HG03457 (cell line): Measurements from ENCODE around the gene WARS2.

Source experiments
- ATAC-seq: cut with Tn5 transposase; IDR thresholded peaks from one replicate; pipeline ENCODE4 v1.9.1; 2021; ENCODE audit warnings: moderate number of reproducible peaks; ENCODE audit not compliant: unreplicated experiment

The WARS2 gene

DNA sequence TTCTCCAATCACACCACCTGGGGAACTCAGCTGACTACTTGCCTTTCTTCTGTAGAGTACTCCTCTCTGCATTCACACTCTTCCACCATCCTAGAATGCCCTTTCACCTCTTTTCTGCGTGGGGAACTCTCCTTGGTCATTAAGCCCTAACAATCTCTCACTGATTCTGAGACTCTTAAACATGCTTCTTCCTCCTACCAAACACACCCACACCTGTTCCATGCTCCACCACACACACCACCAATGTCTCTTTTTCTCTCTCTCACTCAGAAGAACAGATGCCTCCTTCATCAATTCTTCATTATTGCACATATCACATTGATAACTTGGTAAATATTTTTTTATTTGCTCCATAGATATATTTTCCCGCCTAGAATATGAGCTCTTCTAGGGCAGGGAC lies 53.6 kb downstream of the WARS2 start:
- ATAC-seq: no peak

DNA sequence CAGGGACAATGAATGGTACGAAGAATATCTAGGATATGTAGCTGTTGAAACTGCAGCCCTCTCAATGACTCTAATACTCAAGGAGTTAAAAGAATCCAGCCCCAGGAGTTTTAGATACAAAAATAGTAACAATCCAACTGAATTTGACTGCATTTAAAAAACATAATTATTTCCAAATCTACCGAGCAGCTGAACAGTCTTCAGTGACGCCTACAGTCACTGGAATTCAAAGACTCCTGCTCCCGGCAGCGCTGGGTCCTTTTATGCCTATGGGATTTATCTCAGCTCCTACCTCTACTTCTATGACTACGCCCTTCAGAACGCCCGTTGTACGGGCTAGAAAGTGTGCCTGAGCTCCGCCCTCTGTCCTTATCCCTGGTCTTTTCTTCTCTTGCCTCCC lies 55.7 kb downstream of the WARS2 start:
- ATAC-seq: no peak

DNA sequence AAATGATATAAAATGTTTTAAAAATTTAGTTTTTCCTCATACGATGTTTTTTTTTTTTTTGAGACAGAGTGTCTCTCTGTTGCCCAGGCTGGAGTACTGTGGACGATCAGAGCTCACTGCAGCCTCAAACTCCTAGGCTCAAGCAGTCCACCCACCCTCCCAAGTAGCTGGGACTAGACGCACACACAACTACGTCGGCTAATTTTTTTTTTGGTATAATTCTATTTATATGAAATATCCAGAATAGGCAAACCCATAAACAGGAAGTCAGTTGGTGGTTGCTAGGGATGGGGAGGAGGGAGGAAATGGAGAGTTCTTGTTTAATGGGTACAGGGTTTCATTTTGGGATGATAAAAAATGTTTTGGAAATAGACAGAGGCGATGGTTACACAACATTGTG lies 56.5 kb downstream of the WARS2 start:
- ATAC-seq: no peak

DNA sequence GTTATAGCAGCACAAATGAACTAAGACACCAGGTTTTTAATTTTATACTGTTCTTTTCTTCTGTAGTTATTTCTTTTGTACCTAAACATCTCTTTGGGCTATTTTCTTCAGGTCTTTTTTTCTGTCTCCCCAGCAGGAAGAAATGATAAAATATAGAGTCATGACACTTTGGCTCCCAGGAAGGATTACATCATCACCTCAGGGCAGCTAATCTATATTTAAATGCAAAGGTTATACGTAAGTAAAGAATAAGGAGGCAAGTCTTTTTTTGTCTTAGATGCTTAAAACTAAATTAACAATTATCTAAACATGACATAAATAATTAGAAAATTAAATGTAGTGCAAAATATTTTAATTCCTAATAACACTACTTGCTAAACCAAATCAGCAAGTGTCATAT lies 57.0 kb downstream of the WARS2 start:
- ATAC-seq: no peak

DNA sequence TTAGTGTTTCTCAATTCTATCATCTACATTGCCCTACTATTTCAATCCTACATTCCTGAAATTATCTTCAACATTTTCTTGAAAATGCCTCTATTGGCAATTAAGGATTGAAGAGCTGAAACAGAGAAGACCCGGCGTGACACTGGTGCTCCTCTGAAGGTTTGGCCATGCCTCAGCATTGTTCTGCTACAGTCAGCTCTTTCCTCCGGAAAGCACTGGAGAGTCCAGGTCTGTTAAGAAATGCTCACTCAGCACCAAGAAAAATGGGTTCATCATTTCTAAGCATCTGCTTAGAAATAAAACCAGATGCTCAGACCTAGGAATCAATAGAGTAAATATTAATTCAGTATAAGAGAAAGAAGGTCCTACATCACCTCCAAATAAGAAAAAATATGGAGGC lies 58.8 kb downstream of the WARS2 start:
- ATAC-seq: no peak

DNA sequence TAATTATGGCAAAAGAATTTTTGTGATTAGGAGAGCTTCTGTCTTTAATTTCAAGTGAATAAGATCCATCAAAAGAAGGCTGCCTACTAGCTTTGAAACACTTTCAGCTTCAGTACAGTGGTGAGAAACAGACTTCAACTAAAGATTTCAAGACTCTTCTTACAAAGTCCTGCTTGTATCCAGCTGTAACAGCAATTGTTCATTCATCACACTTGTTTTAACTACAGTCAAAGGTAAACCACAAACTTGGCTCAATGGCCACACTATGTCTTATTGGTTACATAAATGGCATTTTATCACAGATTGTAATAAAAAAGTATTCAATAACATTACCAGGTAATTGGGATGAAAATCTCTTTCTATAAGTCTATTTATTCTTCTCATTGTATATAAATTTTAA lies 59.2 kb downstream of the WARS2 start:
- ATAC-seq: no peak

DNA sequence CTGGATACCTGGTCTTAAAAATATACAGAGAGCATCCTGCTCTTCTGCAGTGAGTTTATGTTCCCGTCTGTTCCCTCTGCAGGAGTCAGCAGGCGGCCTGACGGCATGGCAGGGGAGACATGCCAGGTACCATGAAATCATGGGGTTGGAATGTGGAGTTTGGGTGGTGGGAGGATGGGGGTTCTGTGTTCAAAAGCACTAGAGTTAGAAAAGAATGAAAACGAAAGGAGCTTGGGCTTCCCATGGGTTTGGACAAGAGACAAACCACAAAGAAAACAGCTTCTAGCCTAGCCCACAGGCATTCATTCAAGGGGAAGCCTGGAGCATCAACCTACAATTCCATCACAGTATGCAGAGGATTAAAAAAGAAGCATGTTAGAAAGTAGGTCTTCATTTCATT lies 59.9 kb downstream of the WARS2 start:
- ATAC-seq: no peak

DNA sequence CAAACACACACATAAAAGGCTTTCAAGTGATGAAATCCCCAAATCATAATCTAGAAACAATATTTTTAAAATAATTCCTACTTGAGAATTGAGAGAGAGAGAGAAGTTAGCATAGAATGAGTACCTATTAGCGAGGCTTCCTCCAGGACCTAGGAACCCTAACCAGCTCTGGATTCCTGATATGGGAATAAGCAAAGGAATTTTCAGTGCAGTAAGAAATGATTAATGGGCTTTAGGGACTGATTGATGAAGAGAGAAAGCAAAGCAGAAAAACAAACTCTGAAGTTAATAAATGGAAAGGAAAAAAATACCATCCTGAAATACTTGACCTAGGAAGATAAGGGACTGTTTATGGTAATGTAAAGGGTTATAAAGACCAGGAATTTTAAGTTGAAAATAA lies 60.6 kb downstream of the WARS2 start:
- no peak for ATAC-seq

DNA sequence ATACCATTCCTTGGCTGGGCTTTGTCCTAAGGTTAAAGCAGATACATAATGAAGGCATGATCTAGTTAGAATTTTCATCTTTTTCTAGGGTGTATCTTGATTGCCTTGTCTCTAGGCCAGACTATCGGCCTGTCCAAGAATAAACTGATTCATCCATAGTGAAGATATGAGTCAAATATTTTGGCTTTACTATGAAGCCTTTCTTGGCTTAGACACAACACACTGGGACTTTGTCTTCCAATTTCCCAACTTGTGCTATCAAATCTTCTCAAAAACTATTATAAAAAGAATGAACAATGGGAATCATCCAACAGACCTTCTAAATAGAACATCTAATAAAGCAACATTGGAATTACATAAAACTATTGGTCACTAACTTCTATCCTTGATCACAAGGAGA lies 64.8 kb downstream of the WARS2 start:
- no peak for ATAC-seq

DNA sequence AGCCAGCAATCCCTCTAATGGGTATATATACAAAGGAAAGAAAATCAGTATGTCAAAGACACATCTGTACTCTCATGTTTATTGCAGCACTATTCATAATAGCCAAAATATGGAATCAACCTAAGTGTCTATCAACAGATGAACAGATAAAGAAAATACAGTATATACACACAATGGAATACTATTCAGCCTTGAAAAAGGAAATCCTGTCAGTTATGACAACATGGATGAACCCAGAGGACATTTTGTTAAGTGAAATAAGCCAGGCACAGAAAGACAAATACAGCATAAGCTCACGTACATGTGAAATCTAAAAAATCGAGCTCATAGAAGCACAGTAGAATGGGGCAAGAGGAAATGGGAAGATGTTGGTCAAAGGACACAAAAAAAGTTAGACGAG lies 69.1 kb downstream of the WARS2 start:
- no peak for ATAC-seq

DNA sequence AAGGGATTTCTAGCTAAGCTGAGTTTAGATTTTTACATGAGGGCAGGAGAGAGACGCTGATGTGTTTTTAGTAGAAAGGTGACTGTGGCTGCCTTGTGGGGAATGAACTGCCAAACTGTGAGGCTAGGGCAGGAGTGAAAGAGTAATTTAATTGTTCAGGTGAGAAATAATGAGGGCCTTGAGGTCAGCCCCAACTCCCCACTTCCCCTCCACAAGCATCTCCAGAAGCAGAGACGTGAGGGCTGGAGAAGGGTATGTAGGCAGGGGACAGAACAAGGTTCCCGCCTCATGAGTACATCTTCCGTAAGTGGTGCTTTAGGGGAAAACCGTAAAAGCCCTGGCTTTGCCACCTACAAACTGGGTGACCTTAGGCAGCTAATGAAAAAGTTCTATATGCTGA lies 70.8 kb downstream of the WARS2 start:
- no peak for ATAC-seq

DNA sequence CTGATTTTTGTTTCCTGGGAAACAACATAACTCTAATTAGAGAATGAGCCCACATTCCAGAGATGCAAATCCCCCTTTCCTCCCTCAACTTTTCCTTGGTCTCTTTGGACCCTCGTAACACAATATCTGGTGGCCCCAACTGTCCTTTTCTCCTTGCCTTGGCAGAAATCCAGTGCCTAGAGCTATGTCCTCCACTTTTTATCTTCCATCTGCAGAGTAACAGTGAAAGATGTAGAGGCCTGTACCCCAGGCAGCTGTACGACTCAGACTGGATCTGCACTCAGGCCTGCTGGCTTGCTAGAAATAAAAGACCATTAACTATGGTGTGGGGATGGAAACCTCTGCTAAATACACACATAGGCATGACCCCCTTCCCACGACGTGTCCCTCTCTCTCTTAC lies 72.0 kb downstream of the WARS2 start:
- ATAC-seq: no peak

DNA sequence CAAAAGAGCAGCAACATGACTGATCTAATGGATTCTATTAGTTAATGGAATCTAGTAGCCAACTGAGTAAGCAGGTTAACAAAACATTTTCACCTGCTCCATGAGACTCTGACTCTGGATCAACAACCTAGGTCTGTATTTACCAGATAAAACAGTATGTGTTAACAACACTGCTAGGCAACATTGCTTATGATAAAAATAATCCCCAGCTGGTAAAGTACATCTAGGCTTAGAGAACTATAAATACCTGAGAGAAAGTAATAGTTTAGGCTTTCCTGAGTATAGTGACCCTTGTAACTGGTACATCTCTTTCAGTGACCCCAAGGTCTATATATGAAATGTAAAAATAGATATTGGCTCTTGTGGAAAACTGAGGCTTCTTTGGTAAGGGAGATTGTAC lies 78.8 kb downstream of the WARS2 start:
- no peak for ATAC-seq

DNA sequence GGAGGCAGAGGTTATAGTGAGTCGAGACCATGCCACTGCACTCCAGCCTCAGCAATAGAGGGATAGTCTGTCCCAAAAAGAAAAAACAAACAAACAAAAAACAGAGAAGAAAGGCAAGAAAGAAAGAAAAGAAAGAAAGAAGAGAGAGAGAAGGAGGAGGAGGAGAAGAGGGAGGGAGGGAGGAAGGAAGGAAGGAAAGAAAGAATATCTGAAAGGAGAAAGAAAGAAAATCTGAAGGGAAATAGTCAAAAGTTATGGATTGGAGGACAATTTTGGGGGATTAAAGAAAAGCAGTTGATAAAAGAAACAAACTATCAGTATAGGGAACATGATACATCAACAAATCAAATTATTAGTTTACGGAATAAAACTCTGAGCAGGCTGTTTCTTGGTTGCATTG lies 84.9 kb downstream of the WARS2 start:
- ATAC-seq: no peak

DNA sequence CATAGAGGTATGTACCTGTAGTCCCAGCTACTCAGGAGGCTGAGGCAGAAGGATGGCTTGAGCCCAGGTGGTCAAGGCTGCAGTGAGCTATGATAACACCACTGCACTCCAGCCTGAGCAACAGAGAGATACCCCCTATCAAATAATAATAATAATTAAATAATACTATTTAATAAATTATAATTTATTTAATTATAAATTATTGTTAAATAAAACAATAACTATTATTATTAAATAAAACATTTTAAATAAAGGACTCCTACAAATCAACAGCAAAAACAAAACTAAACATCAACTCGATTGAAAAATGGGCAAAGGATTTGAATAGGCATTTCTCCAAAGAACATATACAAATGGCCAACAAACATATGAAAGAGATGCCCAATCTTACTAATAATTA lies 86.5 kb downstream of the WARS2 start:
- ATAC-seq: no peak

DNA sequence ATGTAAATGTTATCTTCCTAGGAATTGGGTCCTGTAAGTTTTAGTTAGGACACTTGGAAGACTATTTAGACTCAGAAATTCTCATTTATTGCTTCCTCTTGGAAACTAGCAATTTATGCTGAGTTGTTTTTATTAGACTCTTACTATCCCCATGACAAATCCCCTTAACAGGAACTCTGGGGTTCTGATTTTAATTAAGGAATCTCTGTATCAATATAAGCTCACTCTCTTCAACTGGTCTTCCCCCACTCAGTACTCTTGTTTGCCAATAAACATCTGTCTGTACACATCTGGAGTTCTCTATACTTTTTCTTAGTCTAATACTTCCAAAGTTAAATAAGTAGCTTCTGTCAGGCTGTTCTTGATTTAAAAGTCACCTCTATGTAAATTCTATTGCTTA lies 88.2 kb downstream of the WARS2 start:
- ATAC-seq: no peak

DNA sequence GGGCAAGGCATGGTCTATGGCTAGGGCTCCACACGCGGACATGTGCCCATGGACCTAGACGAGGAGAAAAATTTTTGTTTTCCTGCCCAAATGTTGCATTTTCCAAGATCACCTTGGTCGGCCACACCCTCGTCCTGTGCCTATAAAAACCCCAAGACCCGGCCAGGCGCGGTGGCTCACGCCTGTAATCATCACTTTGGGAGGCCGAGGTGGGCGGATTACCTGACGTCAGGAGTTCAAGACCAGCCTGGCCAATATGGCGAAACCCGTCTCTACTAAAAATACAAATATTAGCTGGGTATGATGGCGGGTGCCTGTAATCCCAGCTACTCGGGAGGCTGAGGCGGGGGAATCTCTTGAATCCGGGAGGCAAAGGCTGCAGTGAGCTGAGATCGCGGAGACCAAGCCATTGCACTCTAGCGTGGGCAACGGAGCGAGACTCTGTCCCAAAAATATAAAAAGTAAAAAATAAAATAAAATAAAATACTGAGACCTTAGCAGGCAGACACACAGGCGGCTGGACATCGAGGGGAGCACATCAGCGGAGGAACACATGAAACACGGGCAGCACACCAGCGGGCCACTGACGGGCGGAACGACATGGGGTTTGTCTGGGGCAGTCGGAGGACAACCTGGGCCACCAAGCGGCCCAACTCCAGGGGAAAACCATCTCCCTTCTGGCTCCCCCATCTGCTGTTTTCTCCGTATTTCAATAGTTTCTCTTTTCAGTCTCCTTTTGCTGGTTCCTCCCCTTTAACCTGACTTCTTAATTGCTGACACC lies 91.6 kb downstream of the WARS2 start:
- no peak for ATAC-seq

DNA sequence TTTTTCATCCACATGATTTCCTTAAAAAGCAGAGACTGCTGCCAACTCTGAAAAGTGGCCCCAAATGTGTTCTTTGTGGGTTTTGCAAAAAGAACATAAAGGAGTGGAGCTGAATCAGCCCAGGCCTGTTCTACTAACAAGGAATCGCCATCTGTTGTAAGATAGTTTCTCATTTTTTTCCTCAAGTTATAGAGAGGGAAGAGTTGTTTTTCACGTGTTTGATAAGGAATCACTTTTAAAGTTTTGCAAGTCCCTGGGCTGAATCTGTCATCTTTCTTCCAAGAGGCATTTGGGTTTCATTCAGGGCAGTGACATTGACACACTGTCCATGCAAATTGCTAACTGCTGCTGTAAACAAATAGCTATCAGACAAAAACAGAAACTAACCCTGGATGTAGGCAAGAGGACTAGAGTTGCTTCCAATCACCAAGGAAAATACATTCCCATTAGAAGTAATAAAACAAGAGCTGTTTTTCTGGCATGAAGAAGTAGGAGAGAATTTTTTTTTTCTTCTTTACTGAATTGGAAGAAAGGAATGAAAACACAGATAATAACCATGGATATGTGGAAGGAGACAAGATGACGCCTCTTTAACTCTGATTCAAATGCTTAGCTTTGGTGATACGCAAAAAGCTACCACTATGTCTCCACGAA lies 93.5 kb downstream of the WARS2 start:
- ATAC-seq: no peak

DNA sequence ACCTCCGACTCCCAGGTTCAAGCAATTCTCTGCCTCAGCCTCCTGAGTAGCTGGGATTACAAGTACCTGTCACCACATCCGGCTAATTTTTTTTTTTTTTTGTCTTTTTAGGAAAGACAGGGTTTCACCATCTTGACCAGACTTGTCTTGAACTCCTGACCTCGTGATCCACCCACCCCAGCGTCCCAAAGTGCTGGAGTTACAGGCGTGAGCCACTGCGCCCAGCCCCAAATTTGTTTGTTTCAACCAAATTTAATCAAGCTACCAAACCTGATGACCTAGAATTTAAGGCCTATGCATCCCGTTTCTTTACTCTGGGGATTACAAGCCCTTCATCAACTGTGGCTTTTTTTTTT lies 94.0 kb downstream of the WARS2 start:
- ATAC-seq: no peak

DNA sequence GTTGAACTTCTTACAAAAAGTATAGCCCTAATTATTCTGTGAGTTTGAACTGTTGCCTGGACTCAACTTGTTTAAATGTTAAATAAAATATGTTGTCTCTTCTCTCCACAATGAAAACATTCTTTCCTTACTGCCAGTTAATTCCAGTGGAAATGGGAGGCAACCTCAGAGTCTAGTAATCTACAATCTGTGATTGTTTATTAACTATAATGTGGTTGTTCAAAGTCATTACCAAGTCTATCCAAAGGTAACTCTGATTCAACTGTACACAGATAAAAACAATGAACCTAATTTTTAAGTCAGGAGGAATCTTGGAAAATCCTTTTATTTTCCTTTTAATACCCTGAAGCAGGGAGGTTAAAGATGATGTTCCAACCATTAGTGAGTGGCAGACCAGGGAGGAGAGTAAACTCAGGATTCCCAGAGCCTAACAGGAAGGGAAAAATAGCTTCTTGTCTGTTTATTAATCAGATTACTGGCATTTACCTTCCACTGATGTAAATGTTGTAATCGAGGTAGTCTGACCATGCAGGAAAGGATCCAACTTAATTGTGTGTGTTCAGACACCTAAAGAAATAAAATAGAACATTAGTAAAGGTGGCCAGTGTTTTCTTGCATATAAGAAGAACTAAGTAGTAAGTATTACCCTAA lies 95.2 kb downstream of the WARS2 start:
- ATAC-seq: no peak

DNA sequence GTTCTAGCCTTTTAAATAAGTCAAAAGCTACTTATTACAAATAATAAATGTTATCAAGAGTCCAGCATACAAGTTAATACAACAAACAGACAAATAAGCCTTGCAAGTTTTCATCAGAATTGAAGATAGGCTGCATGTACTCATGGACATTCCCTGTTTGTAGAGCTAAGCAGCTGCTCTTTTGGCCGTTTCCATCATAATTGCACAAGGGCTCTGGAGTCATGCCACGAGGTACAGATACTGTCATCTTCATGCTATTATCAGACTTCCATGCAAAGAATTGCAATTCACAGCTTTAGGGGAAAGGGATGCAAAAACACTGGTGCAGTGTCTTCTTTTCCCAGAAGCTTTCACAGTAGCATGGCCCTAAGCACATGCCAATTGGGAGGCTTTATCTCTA lies 99.5 kb downstream of the WARS2 start:
- no peak for ATAC-seq

DNA sequence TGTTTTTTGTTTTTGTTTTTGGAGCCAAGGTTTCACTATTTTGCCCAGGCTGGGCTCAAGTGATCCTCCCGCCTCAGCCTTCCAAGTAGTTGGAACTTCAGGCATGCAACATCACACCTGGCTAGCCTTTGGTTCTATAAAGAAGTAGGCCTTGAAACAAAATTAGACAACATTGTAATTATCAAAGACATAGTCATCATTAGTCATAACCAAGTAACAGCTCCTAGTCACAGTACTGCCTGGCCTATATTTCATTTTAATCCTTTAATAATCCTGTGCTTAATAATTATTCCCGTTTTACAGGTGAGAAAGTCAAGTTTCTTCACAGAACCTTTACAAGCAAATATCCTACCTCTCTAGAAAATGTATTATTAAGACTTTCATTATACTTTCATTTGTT lies 100.0 kb downstream of the WARS2 start:
- ATAC-seq: no peak
